Kasumi-1 (cell line): ENCODE results near the gene DISP2.

ENCODE experiments used
- DNase-seq, 2 experiments: peaks; one replicate each; lab custom pipeline; 2025; lab: John Stamatoyannopoulos, UW

Gene DISP2

GRCh38 chr15:40328751-40329150, 29.3 kb upstream of the DISP2 start:
- no peak for DNase-seq

- no peak for DNase-seq
Observed at GRCh38 chr15:40329804-40330203, 28.2 kb upstream of the DISP2 start.

- DNase-seq, result no peak
Observed at GRCh38 chr15:40330368-40330836, 27.6 kb upstream of the DISP2 start.

GRCh38 chr15:40331026-40331425, 27.0 kb upstream of the DISP2 start:
- DNase-seq, result no peak

GRCh38 chr15:40331637-40332036, 26.4 kb upstream of the DISP2 start:
- no peak for DNase-seq

- DNase-seq, result no peak
Observed at GRCh38 chr15:40332113-40332781, 25.8 kb upstream of the DISP2 start.

- DNase-seq, result peak; percentile 92 to 95
Observed at GRCh38 chr15:40333922-40334492, 24.0 kb upstream of the DISP2 start.

- no peak for DNase-seq
Observed at GRCh38 chr15:40334541-40334940, 23.5 kb upstream of the DISP2 start.

- DNase-seq, result no peak
Observed at GRCh38 chr15:40334941-40335795, 22.9 kb upstream of the DISP2 start.

- DNase-seq, result no peak
Observed at GRCh38 chr15:40335938-40336743, 21.9 kb upstream of the DISP2 start.

- no peak for DNase-seq
Observed at GRCh38 chr15:40336744-40337122, 21.3 kb upstream of the DISP2 start.

GRCh38 chr15:40337597-40337996, 20.4 kb upstream of the DISP2 start:
- DNase-seq, result no peak

- DNase-seq, result peak; percentile 58 to 71
Observed at GRCh38 chr15:40338041-40338657, 19.9 kb upstream of the DISP2 start.

GRCh38 chr15:40338921-40339620, 18.9 kb upstream of the DISP2 start:
- no peak for DNase-seq

GRCh38 chr15:40339621-40339945, 18.4 kb upstream of the DISP2 start:
- no peak for DNase-seq

GRCh38 chr15:40340038-40340739, 17.8 kb upstream of the DISP2 start:
- DNase-seq, result no peak

- peak in 1 of 2 experiments; percentile 28 for DNase-seq
Observed at GRCh38 chr15:40340740-40341400, 17.1 kb upstream of the DISP2 start, which contains the start of gene CCDC9B. CCDC9B (minus strand) TSS chr15:40340939; CDS start chr15:40340819, 120 bp downstream.

- DNase-seq, result no peak
Observed at GRCh38 chr15:40342416-40343320, 15.4 kb upstream of the DISP2 start.

GRCh38 chr15:40343512-40343911, 14.5 kb upstream of the DISP2 start:
- DNase-seq, result peak; percentile 71 to 74
